ENCODE measurements around the gene ACAA1. TPM values are rescaled to one million over a fixed set of nuclear protein-coding genes. Genes with fewer than 3 reads are reported as not detected.
"Not testable (repeated sequence)": the region's sequence is repeated elsewhere in the genome, so short reads cannot be mapped to it uniquely, and the experiment has no call there.

ACAA1 gene
- total RNA-seq, 1 experiment from 2014 or later = 15.7 TPM

DNA sequence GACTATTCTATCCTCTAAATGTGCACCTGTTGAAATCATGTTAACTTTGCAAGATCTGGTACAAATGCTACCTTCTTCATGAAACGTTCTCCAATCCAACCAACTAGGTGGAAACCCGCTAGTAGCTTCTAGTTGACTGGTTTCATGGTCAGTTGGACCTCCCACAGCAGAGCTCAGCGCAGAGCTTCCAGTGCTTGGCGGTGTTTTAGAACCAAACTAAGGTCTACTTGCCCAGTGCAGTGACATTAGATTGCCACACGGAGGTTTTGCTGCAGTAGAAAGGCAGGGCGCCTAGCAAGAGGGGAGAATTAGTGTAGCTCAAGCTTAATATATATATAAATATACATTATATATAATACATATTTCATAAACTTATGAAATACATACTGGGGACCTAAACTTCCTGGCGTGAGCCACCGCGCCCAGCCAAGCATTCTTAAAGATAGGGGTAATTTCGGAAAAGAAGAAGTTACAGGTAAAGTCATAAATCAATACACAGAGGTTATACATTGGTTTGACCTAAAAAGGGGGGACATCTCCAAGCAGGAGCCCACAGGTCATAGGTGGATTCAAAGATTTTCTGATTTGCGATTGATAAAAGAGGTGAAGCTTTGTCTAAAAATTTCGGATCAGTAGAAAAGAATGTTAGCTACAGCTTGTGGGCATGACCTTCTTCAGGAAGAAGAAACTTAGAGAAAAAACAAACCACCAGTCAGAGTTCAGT, 26.4 kb upstream of the ACAA1 start:
- H3K27me3 ChIP-seq (ENCODE audit: control insufficient read depth, insufficient read depth, low read length) = no peaks in the 10 kb centered on the region
- no peak for DNase-seq
- H3K36me3 ChIP-seq (replicated peaks; ENCODE audit: control insufficient read depth, insufficient read depth, low read length) = no peaks in the 10 kb centered on the region
- no peak overlapping the region for H3K4me3 ChIP-seq (ENCODE audit: insufficient read depth, low read depth, low read length)

DNA sequence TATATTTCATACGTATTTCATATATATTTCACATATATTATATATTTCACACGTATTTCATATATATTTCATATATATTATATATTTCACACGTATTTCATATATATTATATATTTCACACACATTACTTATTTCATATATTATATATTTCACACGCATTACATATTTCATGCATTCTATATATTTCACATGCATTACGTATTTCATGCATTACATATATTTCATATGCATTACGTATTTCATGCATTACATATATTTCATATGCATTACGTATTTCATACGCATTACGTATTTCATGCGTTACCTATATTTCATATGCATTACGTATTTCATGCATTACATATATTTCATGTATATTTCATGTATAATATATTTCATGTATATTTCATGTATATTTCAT, 23.8 kb upstream of the ACAA1 start:
- not testable (repeated sequence) for H3K4me3 ChIP-seq (ENCODE audit: insufficient read depth, low read depth, low read length); H3K27me3 ChIP-seq (ENCODE audit: control insufficient read depth, insufficient read depth, low read length); H3K36me3 ChIP-seq (replicated peaks; ENCODE audit: control insufficient read depth, insufficient read depth, low read length); DNase-seq

DNA sequence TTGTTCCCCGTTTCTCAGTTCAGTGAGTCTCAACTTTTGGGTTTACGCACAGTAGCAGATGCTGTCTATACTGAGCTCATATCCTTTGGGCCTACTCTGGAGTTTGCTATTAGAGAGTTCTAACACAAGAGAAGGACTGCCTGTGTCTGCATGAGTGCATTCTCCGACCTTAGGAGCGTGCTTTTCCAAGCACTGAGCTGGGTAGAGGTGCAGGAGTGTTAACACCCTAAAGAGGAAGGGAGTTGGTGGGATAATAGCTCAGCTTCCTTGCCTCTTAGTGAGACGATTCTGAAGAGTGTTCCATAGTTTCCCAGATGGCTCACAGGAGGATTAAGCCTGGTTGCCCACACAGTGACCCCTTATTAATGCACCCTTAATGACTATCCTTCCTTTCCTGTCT, 21.5 kb upstream of the ACAA1 start:
- Histone ChIP-seq H3K4me3 (ENCODE audit: insufficient read depth, low read depth, low read length) (no peak overlapping the region), H3K36me3 (replicated peaks; ENCODE audit: control insufficient read depth, insufficient read depth, low read length) (no peaks in the 10 kb centered on the region), H3K27me3 (ENCODE audit: control insufficient read depth, insufficient read depth, low read length) (no peaks in the 10 kb centered on the region)
- DNase-seq = no peak

DNA sequence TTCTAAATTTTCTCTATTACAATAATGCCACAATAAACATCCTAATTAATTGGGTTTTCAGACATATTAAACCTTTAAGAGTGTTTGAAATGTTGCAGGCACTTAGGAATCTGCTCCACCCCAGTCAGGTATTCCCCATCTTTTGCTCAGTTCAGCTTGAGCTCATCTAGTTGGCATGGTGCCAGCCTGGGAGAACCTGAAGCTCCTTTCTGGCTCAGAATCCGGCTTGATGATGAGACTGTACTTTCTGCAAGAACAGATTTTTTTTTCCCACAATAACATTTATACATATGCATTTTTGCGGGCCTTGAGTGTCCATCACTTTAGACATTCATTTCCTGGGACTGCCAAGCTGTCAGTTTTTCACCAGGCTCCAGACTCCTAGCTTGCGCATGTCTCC, 20.7 kb upstream of the ACAA1 start:
- Histone ChIP-seq H3K36me3 (replicated peaks; ENCODE audit: control insufficient read depth, insufficient read depth, low read length) (no peaks in the 10 kb centered on the region), H3K4me3 (ENCODE audit: insufficient read depth, low read depth, low read length) (no peak overlapping the region), H3K27me3 (ENCODE audit: control insufficient read depth, insufficient read depth, low read length) (no peaks in the 10 kb centered on the region)
- DNase-seq = no peak

DNA sequence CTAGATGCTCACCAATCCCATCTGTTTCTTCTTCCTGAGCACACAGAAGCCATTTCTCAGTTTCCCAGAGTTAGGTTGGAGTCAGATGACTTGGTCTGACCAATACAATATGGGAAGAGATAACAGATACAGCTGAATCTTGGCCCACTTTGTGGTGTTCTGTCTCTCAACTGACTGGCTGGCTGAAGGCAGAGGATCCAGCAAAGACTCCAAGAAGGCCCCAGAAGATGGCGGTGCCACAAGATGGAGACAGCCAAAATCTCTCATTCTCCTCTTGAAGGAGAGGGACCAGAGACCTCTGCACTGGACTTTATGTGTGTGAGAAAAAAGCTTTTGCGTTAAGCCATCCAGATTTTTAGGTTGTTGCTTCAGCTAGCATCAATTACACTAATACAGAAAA, 20.2 kb upstream of the ACAA1 start:
- Histone ChIP-seq H3K27me3 (ENCODE audit: control insufficient read depth, insufficient read depth, low read length) (no peaks in the 10 kb centered on the region), H3K4me3 (ENCODE audit: insufficient read depth, low read depth, low read length) (no peak overlapping the region), H3K36me3 (replicated peaks; ENCODE audit: control insufficient read depth, insufficient read depth, low read length) (no peaks in the 10 kb centered on the region)
- DNase-seq = no peak

DNA sequence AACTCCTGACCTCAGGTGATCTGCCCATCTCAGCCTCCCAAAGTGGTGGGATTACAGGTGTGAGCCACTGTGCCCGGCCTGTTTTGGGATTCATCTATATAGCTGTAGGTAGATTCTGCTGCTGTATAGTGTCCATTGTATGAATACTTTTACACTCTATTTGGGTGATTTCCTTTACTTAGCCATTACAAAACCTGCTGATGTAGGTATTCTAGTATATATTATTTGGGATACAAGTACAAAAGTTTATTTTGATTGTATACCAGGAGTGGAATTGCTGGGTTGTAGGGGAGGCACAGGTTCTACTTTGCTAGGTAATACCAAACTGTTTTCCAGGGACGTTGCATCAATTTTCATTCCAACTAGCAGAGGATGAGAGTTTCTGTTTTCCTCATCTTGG, 18.9 kb upstream of the ACAA1 start:
- DNase-seq = no peak
- H3K36me3 ChIP-seq (replicated peaks; ENCODE audit: control insufficient read depth, insufficient read depth, low read length) = no peaks in the 10 kb centered on the region
- no peak overlapping the region for H3K4me3 ChIP-seq (ENCODE audit: insufficient read depth, low read depth, low read length)

DNA sequence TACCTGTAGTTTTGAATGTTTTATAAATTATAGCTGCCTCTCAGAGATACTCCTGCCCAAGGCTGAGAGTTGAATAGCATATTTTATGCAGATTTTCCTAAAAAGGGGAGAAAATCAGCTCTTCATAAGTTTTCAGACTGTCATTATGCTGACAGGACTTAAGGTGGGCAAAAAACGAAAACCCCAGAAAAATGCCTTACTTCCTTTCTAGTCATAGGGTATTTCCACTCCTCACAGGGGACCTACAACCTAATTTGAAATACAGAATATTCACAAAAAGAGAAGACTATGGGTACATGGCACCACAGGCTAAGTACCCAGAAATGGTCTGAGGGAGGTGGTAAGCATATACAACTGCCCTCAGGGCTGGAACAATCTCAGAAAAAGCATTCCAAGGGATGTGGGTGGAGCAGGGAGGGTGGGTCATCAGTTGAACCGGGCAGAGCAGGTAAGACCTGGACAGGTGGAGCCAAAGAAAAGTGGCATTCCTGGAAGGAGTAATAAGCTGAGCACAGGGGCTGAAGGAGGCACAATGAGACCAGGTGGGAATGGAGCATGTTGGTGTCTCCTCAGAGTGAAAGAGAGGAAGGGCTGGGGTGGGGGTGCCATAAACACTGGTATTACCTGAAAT, 17.8 kb upstream of the ACAA1 start:
- Histone ChIP-seq H3K36me3 (replicated peaks; ENCODE audit: control insufficient read depth, insufficient read depth, low read length) (no peaks in the 10 kb centered on the region), H3K4me3 (ENCODE audit: insufficient read depth, low read depth, low read length) (no peak overlapping the region)
- DNase-seq = no peak

More for the DNA sequence above, 18.9 kb upstream of the ACAA1 start:
- no peaks in the 10 kb centered on the region for H3K27me3 ChIP-seq (ENCODE audit: control insufficient read depth, insufficient read depth, low read length)

DNA sequence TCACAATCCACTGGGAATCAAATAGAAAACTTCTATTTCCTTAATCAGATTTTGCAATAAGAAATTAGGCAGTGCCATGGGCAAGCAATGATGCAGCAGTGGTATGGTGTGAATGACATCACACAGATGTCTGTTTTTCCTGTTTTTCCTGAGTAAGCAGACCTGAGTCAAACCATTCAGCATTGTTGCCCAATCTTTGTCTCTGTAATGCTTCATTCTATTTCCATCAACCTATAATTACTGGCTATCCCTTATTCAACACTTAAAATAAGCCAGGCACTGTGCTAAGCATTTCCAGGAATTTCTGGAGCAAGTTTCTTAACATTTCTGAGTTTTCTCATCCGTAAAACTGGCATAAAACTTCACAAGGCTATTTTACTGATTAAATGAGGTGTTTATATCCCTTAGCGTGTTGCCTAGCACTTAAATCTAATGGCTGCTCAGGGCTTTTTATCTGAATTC, 17.1 kb upstream of the ACAA1 start:
- H3K27me3 ChIP-seq (ENCODE audit: control insufficient read depth, insufficient read depth, low read length) = no peaks in the 10 kb centered on the region
- no peak for DNase-seq
- H3K4me3 ChIP-seq (ENCODE audit: insufficient read depth, low read depth, low read length) = no peak overlapping the region
- no peaks in the 10 kb centered on the region for H3K36me3 ChIP-seq (replicated peaks; ENCODE audit: control insufficient read depth, insufficient read depth, low read length)

More for the DNA sequence above, 17.8 kb upstream of the ACAA1 start:
- no peaks in the 10 kb centered on the region for H3K27me3 ChIP-seq (ENCODE audit: control insufficient read depth, insufficient read depth, low read length)

DNA sequence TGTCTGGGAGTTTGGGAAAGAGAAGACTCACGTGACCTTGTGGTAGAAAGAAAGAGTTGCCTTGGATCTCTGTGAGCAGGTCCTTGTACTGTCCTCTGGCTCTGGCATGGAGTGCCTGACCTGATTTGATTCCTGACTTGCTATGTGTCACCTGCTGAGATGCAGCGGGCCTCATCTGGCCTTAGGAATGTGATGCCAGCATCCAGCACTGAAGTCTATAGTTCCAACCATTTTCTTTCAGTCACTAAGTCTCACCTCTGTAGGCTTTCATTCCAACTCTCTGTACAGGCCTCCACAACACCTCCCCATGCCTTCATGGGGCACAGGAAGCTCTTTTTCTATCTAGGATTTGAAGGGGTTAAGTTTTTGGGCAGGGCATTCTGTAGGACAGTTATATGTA, 16.3 kb upstream of the ACAA1 start:
- Histone ChIP-seq H3K36me3 (replicated peaks; ENCODE audit: control insufficient read depth, insufficient read depth, low read length) (no peaks in the 10 kb centered on the region), H3K4me3 (ENCODE audit: insufficient read depth, low read depth, low read length) (no peak overlapping the region), H3K27me3 (ENCODE audit: control insufficient read depth, insufficient read depth, low read length) (no peaks in the 10 kb centered on the region)
- DNase-seq = no peak

DNA sequence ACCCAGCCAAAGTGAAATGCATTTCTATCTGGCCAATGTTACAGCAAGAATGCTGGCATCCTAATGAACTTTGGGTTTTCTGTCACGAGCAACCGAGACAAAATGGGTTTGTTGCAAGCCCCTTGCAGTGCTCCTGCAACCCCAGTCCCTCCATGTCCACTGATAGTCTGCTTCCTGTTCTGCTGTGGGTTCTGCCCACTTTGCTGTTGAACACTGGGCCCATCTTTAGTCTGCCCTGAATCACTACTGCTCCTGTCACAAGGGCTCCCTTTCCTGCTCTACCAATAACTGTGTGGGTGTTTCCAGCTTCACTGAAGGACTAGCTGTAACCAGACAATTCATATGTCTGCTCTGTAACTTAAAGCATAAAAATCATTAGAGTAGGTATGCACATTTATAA, 15.7 kb upstream of the ACAA1 start:
- no peak for DNase-seq
- no peaks in the 10 kb centered on the region for H3K36me3 ChIP-seq (replicated peaks; ENCODE audit: control insufficient read depth, insufficient read depth, low read length)
- H3K27me3 ChIP-seq (ENCODE audit: control insufficient read depth, insufficient read depth, low read length) = no peaks in the 10 kb centered on the region
- no peak overlapping the region for H3K4me3 ChIP-seq (ENCODE audit: insufficient read depth, low read depth, low read length)

DNA sequence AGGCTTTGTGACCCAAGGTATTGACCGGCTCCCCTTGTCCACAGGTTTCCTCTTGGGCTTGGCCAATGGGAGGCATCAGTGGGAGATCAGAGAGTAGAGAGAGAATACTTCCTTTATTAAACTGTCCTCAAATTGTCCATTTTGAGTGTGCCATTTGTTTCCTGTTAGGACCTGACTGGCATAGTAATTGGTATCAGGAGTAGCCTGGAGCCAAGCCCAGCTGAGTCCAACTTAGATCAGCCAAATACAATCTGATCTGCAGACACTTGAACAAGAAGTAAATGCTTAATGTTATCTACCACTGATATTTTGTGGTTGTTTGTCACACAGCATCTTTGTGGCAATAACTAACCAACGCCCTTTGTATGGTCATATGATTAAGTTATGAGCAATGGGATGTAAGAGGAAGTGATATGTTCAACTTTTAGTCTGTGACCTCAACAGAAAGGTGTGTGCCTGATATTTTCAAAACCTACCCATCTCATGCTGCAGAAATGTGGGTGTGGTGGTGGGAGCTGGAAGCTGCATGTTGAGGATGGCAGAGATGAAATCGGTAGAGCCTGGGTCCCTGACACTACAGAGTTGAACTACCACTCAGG, 14.8 kb upstream of the ACAA1 start:
- Histone ChIP-seq H3K27me3 (ENCODE audit: control insufficient read depth, insufficient read depth, low read length) (no peaks in the 10 kb centered on the region), H3K36me3 (replicated peaks; ENCODE audit: control insufficient read depth, insufficient read depth, low read length) (no peaks in the 10 kb centered on the region), H3K4me3 (ENCODE audit: insufficient read depth, low read depth, low read length) (no peak overlapping the region)
- no peak for DNase-seq

DNA sequence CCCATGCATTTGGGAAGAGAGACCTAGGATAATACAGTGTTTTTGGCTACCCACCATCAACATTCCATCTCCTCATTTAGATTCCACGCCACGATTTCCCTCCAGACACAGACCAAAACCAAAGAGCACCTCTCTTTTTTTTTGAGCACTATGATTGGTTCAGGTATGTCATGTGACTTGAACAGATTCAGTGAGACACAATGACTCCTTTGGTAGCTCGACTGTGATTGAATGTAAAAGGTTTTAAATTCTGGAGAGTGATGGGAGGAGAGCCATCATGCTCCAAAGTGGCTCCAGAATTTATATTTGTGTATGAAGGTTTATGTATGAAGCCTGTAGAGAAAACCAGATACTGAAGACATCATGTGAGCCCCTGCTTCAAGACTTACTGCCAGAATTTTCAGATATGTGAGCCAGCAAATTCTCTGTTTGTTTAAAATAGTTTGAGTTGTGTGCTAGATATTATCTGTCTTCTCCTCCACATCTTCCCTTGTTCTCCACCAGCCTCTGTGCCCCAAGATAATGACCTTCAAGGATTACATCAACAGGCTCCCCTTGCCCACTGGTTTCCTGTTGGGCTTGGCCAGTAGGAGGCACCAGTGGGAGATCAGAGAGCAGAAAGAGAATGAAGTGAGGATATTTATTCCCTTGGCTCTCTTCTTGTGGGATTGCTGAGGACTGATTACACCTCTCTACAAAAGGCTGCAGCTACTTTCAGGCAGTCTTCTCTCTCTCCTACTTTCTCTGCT, 14.0 kb upstream of the ACAA1 start:
- Histone ChIP-seq H3K36me3 (replicated peaks; ENCODE audit: control insufficient read depth, insufficient read depth, low read length) (no peaks in the 10 kb centered on the region), H3K4me3 (ENCODE audit: insufficient read depth, low read depth, low read length) (no peak overlapping the region), H3K27me3 (ENCODE audit: control insufficient read depth, insufficient read depth, low read length) (no peaks in the 10 kb centered on the region)
- no peak for DNase-seq

DNA sequence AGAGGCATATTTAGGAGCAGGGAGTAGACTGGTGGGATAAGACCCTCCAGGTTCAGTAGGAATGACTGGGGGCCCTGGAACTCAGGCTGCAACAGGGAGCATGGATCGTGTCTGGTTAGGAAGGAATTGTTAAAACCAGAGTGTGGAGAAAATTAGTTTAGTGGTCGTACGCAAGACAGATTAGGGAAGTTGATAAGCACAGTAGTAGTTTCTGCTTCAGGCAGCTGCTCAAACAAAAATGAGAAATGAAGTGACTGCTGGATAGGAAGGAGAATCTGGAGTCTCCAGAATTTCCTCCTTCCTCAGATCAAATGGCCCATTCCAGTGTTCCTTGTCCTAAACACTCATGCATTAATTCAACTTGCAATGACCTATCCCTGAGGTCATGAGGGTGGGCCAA, 12.8 kb upstream of the ACAA1 start:
- Histone ChIP-seq H3K36me3 (replicated peaks; ENCODE audit: control insufficient read depth, insufficient read depth, low read length) (no peaks in the 10 kb centered on the region), H3K27me3 (ENCODE audit: control insufficient read depth, insufficient read depth, low read length) (no peaks in the 10 kb centered on the region)
- DNase-seq = no peak

DNA sequence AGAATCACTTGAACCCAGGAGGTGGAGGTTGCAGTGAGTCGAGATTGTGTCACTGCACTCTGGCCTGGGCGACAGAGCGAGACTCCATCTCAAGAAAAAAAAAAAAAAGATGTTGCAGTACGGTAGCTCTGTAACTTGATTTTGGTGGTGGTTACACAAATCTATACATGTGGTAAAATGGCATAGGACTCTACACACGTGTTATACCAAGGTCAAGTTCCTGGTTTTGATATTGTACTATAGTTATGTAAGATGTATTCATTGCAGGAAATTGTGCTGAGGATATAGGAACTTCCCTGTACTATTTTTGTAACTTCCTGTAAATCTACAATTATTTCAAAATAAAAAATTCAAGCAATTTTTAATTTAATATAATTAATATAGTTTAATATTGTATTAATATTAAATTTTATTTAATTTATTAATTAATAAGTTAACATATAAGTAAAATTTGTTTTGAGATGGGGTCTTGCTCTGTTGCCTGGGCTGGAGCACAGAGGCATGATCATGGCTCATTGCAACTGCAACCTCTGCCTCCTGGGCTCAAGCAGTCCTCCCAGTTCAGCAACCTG, 11.5 kb upstream of the ACAA1 start:
- Histone ChIP-seq H3K4me3 (ENCODE audit: insufficient read depth, low read depth, low read length) (no peak overlapping the region), H3K27me3 (ENCODE audit: control insufficient read depth, insufficient read depth, low read length) (no peaks in the 10 kb centered on the region), H3K36me3 (replicated peaks; ENCODE audit: control insufficient read depth, insufficient read depth, low read length) (no peaks in the 10 kb centered on the region)
- no peak for DNase-seq

More for the DNA sequence above, 12.8 kb upstream of the ACAA1 start:
- no peak overlapping the region for H3K4me3 ChIP-seq (ENCODE audit: insufficient read depth, low read depth, low read length)
